IMR-90 (cell line): Measurements from ENCODE around the gene UBE2J1. TPM values are rescaled to one million over a fixed set of nuclear protein-coding genes. Genes with fewer than 3 reads are reported as not detected.

Experiments
- ATAC-seq: fragments of 200-7000 bp; cut with Tn5 transposase; 2 replicates; pipeline ENCODE4 v1.9.1; 2020; ENCODE audit warnings: low read depth, mild to moderate bottlenecking, moderate library complexity
- BruUV-seq: library from RNA; stranded (reverse); fragments of 400-500 nt; replicated peaks from 2 replicates; lab custom pipeline; 2021; lab: Mats Ljungman, UMichigan
- CTCF ChIA-PET: fragments of 300-600 bp; formaldehyde crosslinking; extraction: SDS; loops from one replicate; lab custom pipeline; 2021; ENCODE audit warnings: antibody characterized with exemption; lab: Yijun Ruan, JAX
- POLR2A ChIA-PET: fragments of 300-600 bp; sonication (Branson Sonifier 250); formaldehyde crosslinking; loops from one replicate; lab custom pipeline; 2022; ENCODE audit warnings: antibody characterized with exemption; ENCODE audit not compliant: unreplicated experiment; lab: Charles Lee
- DNase-seq: peaks from one replicate; pipeline ENCODE4 v3.0.0; 2013
- H2AFZ ChIP-seq: replicated peaks from 2 replicates; pipeline ENCODE3; 2013; ENCODE audit warnings: low read length, mild to moderate bottlenecking; ENCODE audit not compliant: poor library complexity
- H2AK5ac ChIP-seq: 2 replicates; pipeline ENCODE4 v1.6.1; 2013; ENCODE audit warnings: low read depth, low read length, inconsistent platforms
- H2AK9ac ChIP-seq: replicated peaks from 2 replicates; pipeline ENCODE3; 2013; ENCODE audit warnings: mild to moderate bottlenecking, low read depth, low read length, moderate library complexity; ENCODE audit not compliant: poor library complexity
- H2BK120ac ChIP-seq: 2 replicates; pipeline ENCODE4 v1.6.1; 2013; ENCODE audit warnings: low read depth, low read length, inconsistent platforms
- H2BK15ac ChIP-seq: 3 replicates; pipeline ENCODE4 v1.6.1; 2013; ENCODE audit warnings: low read depth, low read length, inconsistent platforms
- H2BK20ac ChIP-seq: 2 replicates; pipeline ENCODE4 v1.6.1; 2013; ENCODE audit warnings: low read depth, mild to moderate bottlenecking, inconsistent platforms, low read length, moderate library complexity
- H2BK5ac ChIP-seq: 2 replicates; pipeline ENCODE4 v1.6.1; 2013; ENCODE audit warnings: mild to moderate bottlenecking, low read depth, low read length, inconsistent platforms; ENCODE audit not compliant: poor library complexity, severe bottlenecking
- H3K14ac ChIP-seq: replicated peaks from 2 replicates; pipeline ENCODE4 v1.6.1; 2013; ENCODE audit warnings: low read depth, low read length, inconsistent platforms
- H3K18ac ChIP-seq: 2 replicates; pipeline ENCODE4 v1.6.1; 2013; ENCODE audit warnings: low read depth, low read length, control low read depth
- H3K23ac ChIP-seq: 2 replicates; pipeline ENCODE4 v1.6.1; 2013; ENCODE audit warnings: low read depth, low read length, inconsistent platforms
- H3K27ac ChIP-seq: 2 replicates; pipeline ENCODE4 v1.5.1; 2013; ENCODE audit warnings: mild to moderate bottlenecking, control low read depth, low read length; ENCODE audit not compliant: insufficient read depth
- H3K27me3 ChIP-seq: 2 replicates; pipeline ENCODE4 v1.6.1; 2013; ENCODE audit warnings: low read length; ENCODE audit not compliant: control insufficient read depth, insufficient read depth
- H3K36me3 ChIP-seq: 2 replicates; pipeline ENCODE4 v1.6.1; 2013; ENCODE audit warnings: low read length, mixed read lengths; ENCODE audit not compliant: control insufficient read depth, insufficient read depth
- H3K4ac ChIP-seq: 2 replicates; pipeline ENCODE4 v1.6.1; 2013; ENCODE audit warnings: low read depth, low read length, inconsistent platforms
- H3K4me1 ChIP-seq: 2 replicates; pipeline ENCODE4 v1.6.1; 2013; ENCODE audit warnings: low read length, mixed read lengths; ENCODE audit not compliant: control insufficient read depth, insufficient read depth
- H3K4me2 ChIP-seq: 2 replicates; pipeline ENCODE4 v1.6.1; 2013; ENCODE audit warnings: low read depth, mild to moderate bottlenecking, control low read depth, low read length, moderate library complexity
- H3K4me3 ChIP-seq: 2 replicates; pipeline ENCODE4 v1.5.1; 2013; ENCODE audit warnings: low read depth, mild to moderate bottlenecking, control low read depth, low read length, moderate library complexity; ENCODE audit not compliant: insufficient read depth
- H3K56ac ChIP-seq: 2 replicates; pipeline ENCODE4 v1.6.1; 2013; ENCODE audit warnings: low read length, inconsistent platforms; ENCODE audit not compliant: insufficient read depth; ENCODE audit errors: extremely low read depth
- H3K79me1 ChIP-seq, 2 experiments: 2 replicates each; pipeline ENCODE4 v1.6.1; 2013; ENCODE audit warnings: low read length in 2 of 2, inconsistent platforms in 1 of 2, low read depth in 1 of 2
- H3K9ac ChIP-seq: 2 replicates; pipeline ENCODE4 v1.6.1; 2013; ENCODE audit warnings: low read depth, low read length, control low read depth
- H3K9me1 ChIP-seq: 2 replicates; pipeline ENCODE4 v1.6.1; 2013; ENCODE audit warnings: low read length, inconsistent platforms; ENCODE audit not compliant: insufficient read depth
- H3K9me3 ChIP-seq: 2 replicates; pipeline ENCODE4 v1.6.1; 2013; ENCODE audit warnings: low read length; ENCODE audit not compliant: control insufficient read depth, insufficient read depth
- H4K20me1 ChIP-seq: 2 replicates; pipeline ENCODE4 v1.6.1; 2013; ENCODE audit warnings: low read length, inconsistent platforms; ENCODE audit not compliant: insufficient read depth
- H4K5ac ChIP-seq: 2 replicates; pipeline ENCODE4 v1.6.1; 2013; ENCODE audit warnings: mild to moderate bottlenecking, low read depth, low read length, control low read depth
- H4K8ac ChIP-seq, 2 experiments: 2 replicates each; pipeline ENCODE4 v1.6.1; 2013; ENCODE audit warnings: low read depth in 2 of 2, low read length in 2 of 2, control low read depth in 1 of 2, inconsistent platforms in 1 of 2
- H4K91ac ChIP-seq: 2 replicates; pipeline ENCODE4 v1.6.1; 2013; ENCODE audit warnings: low read depth, low read length, inconsistent platforms; ENCODE audit not compliant: insufficient read depth
- BHLHE40 ChIP-seq: fragments of 150-350 bp; IDR thresholded peaks from 2 replicates; pipeline ENCODE4 v1.6.1; 2016; ENCODE audit warnings: mild to moderate bottlenecking, low read depth, low read length
- CEBPB ChIP-seq: IDR thresholded peaks from 2 replicates; pipeline ENCODE4 v1.6.1; 2012; ENCODE audit warnings: low read depth, low read length, improper control_type of control experiment
- CHD1 ChIP-seq: IDR thresholded peaks from 2 replicates; pipeline ENCODE4 v1.6.1; 2012; ENCODE audit warnings: low read depth, low read length, improper control_type of control experiment
- CTCF ChIP-seq: conservative IDR thresholded peaks from 2 replicates; pipeline ENCODE4 v1.5.1; 2012; ENCODE audit warnings: mild to moderate bottlenecking, low read depth, low read length, improper control_type of control experiment
- ELK1 ChIP-seq: fragments of 150-350 bp; IDR thresholded peaks from 2 replicates; pipeline ENCODE4 v1.6.1; 2016; ENCODE audit warnings: low read depth, mild to moderate bottlenecking, low read length, moderate library complexity, borderline replicate concordance
- FOS ChIP-seq: fragments of 150-350 bp; IDR thresholded peaks from 2 replicates; pipeline ENCODE4 v1.6.1; 2016; ENCODE audit warnings: low read depth, low read length
- MAFK ChIP-seq: IDR thresholded peaks from 2 replicates; pipeline ENCODE4 v1.6.1; 2012; ENCODE audit warnings: low read depth, low read length, improper control_type of control experiment
- MAZ ChIP-seq: IDR thresholded peaks from 2 replicates; pipeline ENCODE4 v1.6.1; 2012; ENCODE audit warnings: low read depth, mild to moderate bottlenecking, low read length, improper control_type of control experiment, moderate library complexity, borderline replicate concordance
- MXI1 ChIP-seq: IDR thresholded peaks from 2 replicates; pipeline ENCODE4 v1.6.1; 2012; ENCODE audit warnings: low read depth, mild to moderate bottlenecking, low read length, moderate library complexity, borderline replicate concordance
- NFE2L2 ChIP-seq: fragments of 150-350 bp; IDR thresholded peaks from 2 replicates; pipeline ENCODE4 v1.6.1; 2016; ENCODE audit warnings: low read depth, mild to moderate bottlenecking, low read length
- POLR2A ChIP-seq: IDR thresholded peaks from 2 replicates; pipeline ENCODE4 v1.6.1; 2012; ENCODE audit warnings: mild to moderate bottlenecking, low read depth, low read length
- RAD21 ChIP-seq: IDR thresholded peaks from 2 replicates; pipeline ENCODE4 v1.6.1; 2012; ENCODE audit warnings: low read length, improper control_type of control experiment
- RCOR1 ChIP-seq: IDR thresholded peaks from 2 replicates; pipeline ENCODE4 v1.6.1; 2012; ENCODE audit warnings: mild to moderate bottlenecking, low read length, improper control_type of control experiment; ENCODE audit not compliant: insufficient replicate concordance
- USF2 ChIP-seq: fragments of 150-350 bp; IDR thresholded peaks from 2 replicates; pipeline ENCODE4 v1.6.1; 2017; ENCODE audit warnings: mild to moderate bottlenecking, antibody characterized with exemption, low read length, low read depth
- WGBS, 2 experiments: methylation state at CpG; one replicate each; pipeline versions ENCODE4 v1.1.5 to v1.1.7; 2013; ENCODE audit warnings: missing lambda C conversion rate in 2 of 2; ENCODE audit not compliant: insufficient read length in 1 of 2; ENCODE audit errors: extremely low coverage in 2 of 2; 5-methylcytosine and 5-hydroxymethylcytosine counted together
- dilution Hi-C: fragments of 300-500 bp; cut with HindIII; formaldehyde crosslinking; loops from one replicate; pipeline ENCODE4 v1.14.3; 2018; ENCODE audit warnings: low sequenced_read_pairs; ENCODE audit not compliant: unreplicated experiment
- in situ Hi-C: fragments of 300-500 bp; cut with MboI; formaldehyde crosslinking; loops from 3 replicates; pipeline ENCODE4 v1.14.3; 2019; ENCODE audit warnings: low sequenced_read_pairs, inconsistent platforms, mixed read lengths
- intact Hi-C: fragments of 100-400 bp; cut with micrococcal nuclease; formaldehyde crosslinking; loops from 2 replicates; pipeline ENCODE4 v1.10.0; 2022
- polyA plus RNA-seq, 3 experiments: library from polyadenylated mRNA; depleted of rRNA; stranded (reverse); fragments of >200 nt; gene quantifications; 2 replicates each; pipeline ENCODE4 v1.2.3, GENCODE V29; 2012; ENCODE audit warnings: low replicate concordance in 1 of 3
- total RNA-seq: library from RNA; depleted of rRNA; stranded (reverse); fragments of >200 nt; gene quantifications from 2 replicates; pipeline ENCODE4 v1.2.3, GENCODE V29; 2012

The UBE2J1 gene
- total and polyA plus RNA-seq, 2 of the 4 experiments (the other 2 are of a cell fraction) = 20.9 to 35.3 TPM

- CTCF ChIA-PET = interaction anchor here (1.1 kb wide), 1 partner anchor 14 kb away, joined by 4 read pairs; no protein-coding TSS in a partner anchor
- Histone ChIP-seq H3K9me1 (no peaks in the 10 kb centered on the region), H2BK20ac (no peak overlapping the region), H4K8ac (no peak overlapping the region), H4K20me1 (no peaks in the 10 kb centered on the region), H2BK5ac (no peak overlapping the region), H3K27ac (no peak overlapping the region), H3K9me3 (no peaks in the 10 kb centered on the region), H4K5ac (no peak overlapping the region), H3K56ac (no peak overlapping the region), H3K9ac (no peak overlapping the region), H4K91ac (no peak overlapping the region), H2AK9ac (no peak overlapping the region), H3K4me3 (no peak overlapping the region), H3K27me3 (peaks cover 2% of the 10 kb centered on the region), H2BK15ac (no peak overlapping the region), H3K79me1 (no peaks in the 10 kb centered on the region), H3K36me3 (no peaks in the 10 kb centered on the region), H2AK5ac (no peak overlapping the region), H3K14ac (no peak overlapping the region), H3K4me1 (no peaks in the 10 kb centered on the region), H3K4ac (no peak overlapping the region), H2BK120ac (no peak overlapping the region), H3K18ac (no peak overlapping the region), H3K4me2 (no peak overlapping the region), H3K23ac (no peak overlapping the region), H2AFZ (no peak overlapping the region)
- no TSS peak for BruUV-seq
- POLR2A ChIA-PET = no interaction called here
- intact Hi-C loops (no loop called here), in situ Hi-C loops (no loop called here), dilution Hi-C loops (no loop called here)
- WGBS, 2 experiments = no CpG with 5 or more reads among the region's 7 CpGs
- ATAC-seq = no peak
- no peak for DNase-seq
- TF ChIP-seq ELK1 (no peak), CTCF (no peak), RCOR1 (no peak), MXI1 (no peak), CHD1 (no peak), FOS (no peak), POLR2A (no peak), CEBPB (no peak), NFE2L2 (no peak), MAZ (no peak), MAFK (no peak), BHLHE40 (no peak), USF2 (no peak), RAD21 (no peak)
Observed at GRCh38 chr6:89385846-89386245, 33.3 kb upstream of the UBE2J1 start.
